ENCODE results near the gene SRGAP1.
"Not testable (repeated sequence)": the region's sequence is repeated elsewhere in the genome, so short reads cannot be mapped to it uniquely, and the experiment has no call there.

The SRGAP1 gene

GRCh38 chr12:64160711-64161060, 316.2 kb downstream of the SRGAP1 start:
- TF ChIP-seq, protein P1, sequence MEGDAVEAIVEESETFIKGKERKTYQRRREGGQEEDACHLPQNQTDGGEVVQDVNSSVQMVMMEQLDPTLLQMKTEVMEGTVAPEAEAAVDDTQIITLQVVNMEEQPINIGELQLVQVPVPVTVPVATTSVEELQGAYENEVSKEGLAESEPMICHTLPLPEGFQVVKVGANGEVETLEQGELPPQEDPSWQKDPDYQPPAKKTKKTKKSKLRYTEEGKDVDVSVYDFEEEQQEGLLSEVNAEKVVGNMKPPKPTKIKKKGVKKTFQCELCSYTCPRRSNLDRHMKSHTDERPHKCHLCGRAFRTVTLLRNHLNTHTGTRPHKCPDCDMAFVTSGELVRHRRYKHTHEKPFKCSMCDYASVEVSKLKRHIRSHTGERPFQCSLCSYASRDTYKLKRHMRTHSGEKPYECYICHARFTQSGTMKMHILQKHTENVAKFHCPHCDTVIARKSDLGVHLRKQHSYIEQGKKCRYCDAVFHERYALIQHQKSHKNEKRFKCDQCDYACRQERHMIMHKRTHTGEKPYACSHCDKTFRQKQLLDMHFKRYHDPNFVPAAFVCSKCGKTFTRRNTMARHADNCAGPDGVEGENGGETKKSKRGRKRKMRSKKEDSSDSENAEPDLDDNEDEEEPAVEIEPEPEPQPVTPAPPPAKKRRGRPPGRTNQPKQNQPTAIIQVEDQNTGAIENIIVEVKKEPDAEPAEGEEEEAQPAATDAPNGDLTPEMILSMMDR (IDR thresholded peaks at IDR 0.05; ENCODE audit: extremely low read depth, insufficient read depth, missing control alignments): no peak
- in situ Hi-C loops (cut with MboI; ENCODE audit: low pct_unique_long_range_greater_than_20kb, low sequenced_read_pairs, unreplicated experiment): no loop called here
- DNase-seq (ENCODE audit: low spot score): no peak

- DNase-seq (ENCODE audit: low spot score); in situ Hi-C loops (cut with MboI; ENCODE audit: low pct_unique_long_range_greater_than_20kb, low sequenced_read_pairs, unreplicated experiment): not testable (repeated sequence)
Measured at GRCh38 chr12:64166606-64167005, 322.1 kb downstream of the SRGAP1 start.

GRCh38 chr12:64167041-64167440, 322.5 kb downstream of the SRGAP1 start:
- in situ Hi-C loops (cut with MboI; ENCODE audit: low pct_unique_long_range_greater_than_20kb, low sequenced_read_pairs, unreplicated experiment); DNase-seq (ENCODE audit: low spot score): not testable (repeated sequence)

DNA sequence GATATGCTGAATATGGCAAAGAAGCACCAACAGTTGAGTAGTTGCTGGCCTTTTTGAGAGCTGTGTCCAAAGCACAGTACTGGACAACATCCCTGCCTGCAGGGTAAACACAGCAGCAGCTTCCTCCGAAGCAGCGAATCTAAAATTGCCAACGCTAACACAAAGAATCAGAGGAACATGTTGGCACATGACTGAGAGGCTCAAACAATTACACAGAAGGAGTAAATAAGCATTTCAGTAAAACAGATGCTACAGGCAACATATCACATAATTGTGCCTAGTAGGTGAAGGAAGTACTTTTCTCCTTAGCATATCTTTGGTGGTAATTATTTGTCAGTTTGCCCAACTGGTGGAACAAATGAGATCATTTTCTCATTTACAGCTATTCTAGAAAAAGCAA, 325.5 kb downstream of the SRGAP1 start:
- DNase-seq (ENCODE audit: low spot score): no peak
- in situ Hi-C loops (cut with MboI; ENCODE audit: low pct_unique_long_range_greater_than_20kb, low sequenced_read_pairs, unreplicated experiment): no loop called here
- TF ChIP-seq, protein P1 (IDR thresholded peaks at IDR 0.05; ENCODE audit: extremely low read depth, insufficient read depth, missing control alignments): no peak

DNA sequence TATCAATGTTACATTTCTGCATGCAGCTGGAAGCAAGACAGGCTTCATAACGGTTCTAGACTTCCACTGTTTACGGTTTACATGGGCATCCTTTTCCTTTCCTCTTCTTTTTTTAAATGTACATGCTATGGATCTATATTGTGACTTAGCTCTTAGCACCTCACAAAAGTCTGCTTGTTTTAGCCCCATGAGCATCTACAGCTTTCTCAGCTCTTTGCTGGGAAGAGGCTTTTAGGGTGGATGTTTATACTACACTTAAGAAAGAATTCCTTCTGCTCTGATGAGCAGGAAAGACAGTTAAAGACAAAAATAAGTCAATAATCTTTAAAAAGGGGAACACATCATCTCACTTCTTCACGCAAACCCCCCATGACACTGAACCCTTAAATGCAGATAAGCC, 326.2 kb downstream of the SRGAP1 start:
- DNase-seq (ENCODE audit: low spot score): no peak
- in situ Hi-C loops (cut with MboI; ENCODE audit: low pct_unique_long_range_greater_than_20kb, low sequenced_read_pairs, unreplicated experiment): no loop called here
- TF ChIP-seq, protein P1 (IDR thresholded peaks at IDR 0.05; ENCODE audit: extremely low read depth, insufficient read depth, missing control alignments): no peak

- no peak for DNase-seq (ENCODE audit: low spot score)
- in situ Hi-C loops (cut with MboI; ENCODE audit: low pct_unique_long_range_greater_than_20kb, low sequenced_read_pairs, unreplicated experiment): no loop called here
- TF ChIP-seq, protein P1 (IDR thresholded peaks at IDR 0.05; ENCODE audit: extremely low read depth, insufficient read depth, missing control alignments): no peak
Measured at GRCh38 chr12:64171715-64172114, 327.2 kb downstream of the SRGAP1 start.

- no peak for DNase-seq (ENCODE audit: low spot score)
- in situ Hi-C loops (cut with MboI; ENCODE audit: low pct_unique_long_range_greater_than_20kb, low sequenced_read_pairs, unreplicated experiment): no loop called here
- TF ChIP-seq, protein P1 (IDR thresholded peaks at IDR 0.05; ENCODE audit: extremely low read depth, insufficient read depth, missing control alignments): no peak
Measured at GRCh38 chr12:64172143-64172970, 327.9 kb downstream of the SRGAP1 start.

GRCh38 chr12:64173456-64173855, 329.0 kb downstream of the SRGAP1 start:
- in situ Hi-C loops (cut with MboI; ENCODE audit: low pct_unique_long_range_greater_than_20kb, low sequenced_read_pairs, unreplicated experiment): no loop called here
- TF ChIP-seq, protein P1 (IDR thresholded peaks at IDR 0.05; ENCODE audit: extremely low read depth, insufficient read depth, missing control alignments): no peak
- no peak for DNase-seq (ENCODE audit: low spot score)

All from GM13977 (cell line).